Glutamatergic neuron (in vitro differentiated cells): ENCODE data around the gene EHD2. TPM values are rescaled to one million over a fixed set of nuclear protein-coding genes. Genes with fewer than 3 reads are reported as not detected.

Source experiments
- DNase-seq: peaks from one replicate; pipeline ENCODE4 v3.0.0; 2022
- H3K27ac Mint-ChIP-seq: one replicate; pipeline ENCODE4 v1.8.0; 2020; ENCODE audit warnings: mild to moderate bottlenecking, mixed read lengths, inconsistent platforms; ENCODE audit not compliant: unreplicated experiment
- H3K27me3 Mint-ChIP-seq: one replicate; pipeline ENCODE4 v1.8.0; 2020; ENCODE audit warnings: mild to moderate bottlenecking, moderate library complexity, mixed read lengths, inconsistent platforms; ENCODE audit not compliant: unreplicated experiment
- H3K36me3 Mint-ChIP-seq: one replicate; pipeline ENCODE4 v1.8.0; 2020; ENCODE audit warnings: mild to moderate bottlenecking, mixed read lengths, inconsistent platforms; ENCODE audit not compliant: unreplicated experiment
- H3K4me1 Mint-ChIP-seq: one replicate; pipeline ENCODE4 v1.8.0; 2020; ENCODE audit warnings: mild to moderate bottlenecking, low read depth, mixed read lengths, inconsistent platforms; ENCODE audit not compliant: unreplicated experiment
- H3K4me3 Mint-ChIP-seq: one replicate; pipeline ENCODE4 v1.8.0; 2020; ENCODE audit warnings: mild to moderate bottlenecking, mixed read lengths, inconsistent platforms; ENCODE audit not compliant: unreplicated experiment
- H3K9me3 Mint-ChIP-seq: one replicate; pipeline ENCODE4 v1.8.0; 2020; ENCODE audit warnings: mild to moderate bottlenecking, moderate library complexity, mixed read lengths, inconsistent platforms; ENCODE audit not compliant: unreplicated experiment
- CTCF ChIP-seq: fragments of 200-600 bp; sonication (generic); IDR thresholded peaks from one replicate; pipeline ENCODE4 v1.5.0; 2021; ENCODE audit not compliant: partially characterized antibody, unreplicated experiment
- total RNA-seq: library from RNA; stranded (reverse); fragmentation: NEBNext Ultra II Directional; extraction: Animal tissue kit (Norgen Biotek cat#: 25700); gene quantifications from one replicate; pipeline ENCODE4 v1.2.1, GENCODE V29; 2021; ENCODE audit not compliant: unreplicated experiment

EHD2 gene
- total RNA-seq, 1 donor from 2014 or later = 7.6 TPM

GRCh38 chr19:47670736-47671135, 42.5 kb upstream of the EHD2 start:
- Mint-ChIP-seq H3K4me3 (peak overlapping the region; percentile 76), H3K9me3 (peaks cover 16% of the 10 kb centered on the region), H3K27ac (peak overlapping the region; percentile 74), H3K4me1 (peaks cover 28% of the 10 kb centered on the region), H3K36me3 (peaks cover 7% of the 10 kb centered on the region), H3K27me3 (peaks cover 14% of the 10 kb centered on the region)
- TF ChIP-seq CTCF = no peak
- peak; percentile 58 for DNase-seq

GRCh38 chr19:47671499-47671898, 41.7 kb upstream of the EHD2 start:
- Mint-ChIP-seq H3K9me3 (peaks cover 16% of the 10 kb centered on the region), H3K27me3 (peaks cover 14% of the 10 kb centered on the region), H3K27ac (no peak overlapping the region), H3K36me3 (peaks cover 7% of the 10 kb centered on the region), H3K4me3 (no peak overlapping the region), H3K4me1 (peaks cover 27% of the 10 kb centered on the region)
- TF ChIP-seq CTCF = no peak
- DNase-seq = no peak

GRCh38 chr19:47673426-47673825, 39.8 kb upstream of the EHD2 start:
- Mint-ChIP-seq H3K4me1 (peaks cover 26% of the 10 kb centered on the region), H3K4me3 (no peak overlapping the region), H3K9me3 (peaks cover 14% of the 10 kb centered on the region), H3K36me3 (peaks cover 7% of the 10 kb centered on the region), H3K27me3 (peaks cover 13% of the 10 kb centered on the region), H3K27ac (no peak overlapping the region)
- no peak for DNase-seq
- no peak for TF ChIP-seq CTCF

GRCh38 chr19:47674548-47674947, 38.7 kb upstream of the EHD2 start:
- H3K4me3 Mint-ChIP-seq = no peak overlapping the region
- peaks cover 13% of the 10 kb centered on the region for H3K27me3 Mint-ChIP-seq
- no peak for TF ChIP-seq CTCF
- peak overlapping the region; percentile 40 for H3K27ac Mint-ChIP-seq
- peaks cover 26% of the 10 kb centered on the region for H3K4me1 Mint-ChIP-seq
- peaks cover 14% of the 10 kb centered on the region for H3K9me3 Mint-ChIP-seq
- no peak for DNase-seq
- peaks cover 7% of the 10 kb centered on the region for H3K36me3 Mint-ChIP-seq

GRCh38 chr19:47675271-47675670, 38.0 kb upstream of the EHD2 start:
- H3K27ac Mint-ChIP-seq = peak overlapping the region; percentile 40
- DNase-seq = no peak
- no peak for TF ChIP-seq CTCF
- H3K27me3 Mint-ChIP-seq = peaks cover 10% of the 10 kb centered on the region
- H3K4me3 Mint-ChIP-seq = no peak overlapping the region
- H3K4me1 Mint-ChIP-seq = peaks cover 23% of the 10 kb centered on the region
- H3K9me3 Mint-ChIP-seq = peaks cover 14% of the 10 kb centered on the region
- peaks cover 7% of the 10 kb centered on the region for H3K36me3 Mint-ChIP-seq
